ENCODE results near the gene GAPDHS. TPM values are rescaled to one million over a fixed set of nuclear protein-coding genes. Genes with fewer than 3 reads are reported as not detected.

Gene GAPDHS
- total and polyA plus RNA-seq, 4 donors: not detected

GRCh38 chr19:35514282-35514809 is 18.9 kb upstream of the GAPDHS start:
- no peaks in the 10 kb centered on the region for H3K27me3 ChIP-seq (ENCODE audit: control insufficient read depth in 1 of 2, insufficient read depth in 2 of 2, low read length in 1 of 2)

DNA sequence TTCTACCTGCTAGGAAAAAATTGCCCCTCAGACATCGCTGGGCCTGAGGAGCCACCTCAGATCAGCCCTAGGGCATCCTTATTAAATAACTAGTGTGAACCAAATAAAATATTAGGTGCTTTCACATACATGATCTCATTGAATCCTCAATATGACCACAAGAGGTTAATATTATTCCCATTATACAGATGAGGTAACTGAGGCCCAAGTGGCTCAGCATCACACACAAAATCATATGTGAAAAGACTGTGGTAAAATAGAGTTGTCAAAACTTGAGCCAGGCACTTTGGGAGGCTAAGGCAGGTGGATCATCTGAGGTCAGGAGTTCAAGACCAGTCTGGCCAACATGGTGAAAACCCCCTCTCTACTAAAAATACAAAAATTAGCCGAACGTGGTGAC is 16.9 kb upstream of the GAPDHS start:
- Histone ChIP-seq H3K27me3 (ENCODE audit: control insufficient read depth in 1 of 2, insufficient read depth in 2 of 2, low read length in 1 of 2) (no peaks in the 10 kb centered on the region), H3K4me1 (ENCODE audit: control insufficient read depth in 1 of 2, insufficient read depth in 2 of 2, low read length in 2 of 2) (no peaks in the 10 kb centered on the region), H3K4me3 (ENCODE audit: low read length in 2 of 2) (no peak overlapping the region), H3K36me3 (ENCODE audit: control insufficient read depth in 1 of 2, insufficient read depth in 2 of 2, low read length in 1 of 2) (no peaks in the 10 kb centered on the region), H3K9me3 (ENCODE audit: control insufficient read depth, low read length) (no peaks in the 10 kb centered on the region), H3K27ac (ENCODE audit: low read depth in 1 of 2, low read length in 2 of 2) (no peak overlapping the region)
- DNase-seq (no peak), ATAC-seq (ENCODE audit: low FRiP score) (no peak)
- intact Hi-C loops (cut with DNase I): no loop called here
- 87 to 88% methylated on average over 3 of the region's 3 CpGs for WGBS, 2 donors

More at GRCh38 chr19:35514282-35514809, 18.9 kb upstream of the GAPDHS start:
- H3K4me3 ChIP-seq (ENCODE audit: low read length in 2 of 2): no peak overlapping the region
- no peak for DNase-seq
- ATAC-seq (ENCODE audit: low FRiP score): no peak
- H3K9me3 ChIP-seq (ENCODE audit: control insufficient read depth, low read length): no peaks in the 10 kb centered on the region
- H3K36me3 ChIP-seq (ENCODE audit: control insufficient read depth in 1 of 2, insufficient read depth in 2 of 2, low read length in 1 of 2): no peaks in the 10 kb centered on the region
- intact Hi-C loops (cut with DNase I): no loop called here
- WGBS, 2 donors: 12 to 16% methylated on average over 19 to 20 of the region's 20 CpGs
- no peaks in the 10 kb centered on the region for H3K4me1 ChIP-seq (ENCODE audit: control insufficient read depth in 1 of 2, insufficient read depth in 2 of 2, low read length in 2 of 2)
- no peak overlapping the region for H3K27ac ChIP-seq (ENCODE audit: low read depth in 1 of 2, low read length in 2 of 2)

- DNase-seq (no peak), ATAC-seq (ENCODE audit: low FRiP score) (no peak)
- Histone ChIP-seq H3K36me3 (ENCODE audit: control insufficient read depth in 1 of 2, insufficient read depth in 2 of 2, low read length in 1 of 2) (no peaks in the 10 kb centered on the region), H3K27me3 (ENCODE audit: control insufficient read depth in 1 of 2, insufficient read depth in 2 of 2, low read length in 1 of 2) (no peaks in the 10 kb centered on the region), H3K27ac (ENCODE audit: low read depth in 1 of 2, low read length in 2 of 2) (no peak overlapping the region), H3K4me1 (ENCODE audit: control insufficient read depth in 1 of 2, insufficient read depth in 2 of 2, low read length in 2 of 2) (no peaks in the 10 kb centered on the region), H3K4me3 (ENCODE audit: low read length in 2 of 2) (no peak overlapping the region), H3K9me3 (ENCODE audit: control insufficient read depth, low read length) (no peaks in the 10 kb centered on the region)
- WGBS, 2 donors: 93 to 94% methylated on average over 2 of the region's 2 CpGs
- intact Hi-C loops (cut with DNase I): no loop called here
Observed at GRCh38 chr19:35517342-35517741, 15.9 kb upstream of the GAPDHS start.

- H3K4me3 ChIP-seq (ENCODE audit: low read length in 2 of 2): no peak overlapping the region
- H3K27ac ChIP-seq (ENCODE audit: low read depth in 1 of 2, low read length in 2 of 2): no peak overlapping the region
- H3K9me3 ChIP-seq (ENCODE audit: control insufficient read depth, low read length): no peaks in the 10 kb centered on the region
- H3K36me3 ChIP-seq (ENCODE audit: control insufficient read depth in 1 of 2, insufficient read depth in 2 of 2, low read length in 1 of 2): no peaks in the 10 kb centered on the region
- intact Hi-C loops (cut with DNase I): no loop called here
- no peaks in the 10 kb centered on the region for H3K4me1 ChIP-seq (ENCODE audit: control insufficient read depth in 1 of 2, insufficient read depth in 2 of 2, low read length in 2 of 2)
- 17 to 22% methylated on average over 6 of the region's 6 CpGs for WGBS, 2 donors
- DNase-seq: no peak
- no peak for ATAC-seq (ENCODE audit: low FRiP score)
- no peaks in the 10 kb centered on the region for H3K27me3 ChIP-seq (ENCODE audit: control insufficient read depth in 1 of 2, insufficient read depth in 2 of 2, low read length in 1 of 2)
Observed at GRCh38 chr19:35518313-35518712, 14.9 kb upstream of the GAPDHS start.

GRCh38 chr19:35519291-35519690 is 14.0 kb upstream of the GAPDHS start:
- ATAC-seq (ENCODE audit: low FRiP score): no peak
- Histone ChIP-seq H3K36me3 (ENCODE audit: control insufficient read depth in 1 of 2, insufficient read depth in 2 of 2, low read length in 1 of 2) (no peaks in the 10 kb centered on the region), H3K27me3 (ENCODE audit: control insufficient read depth in 1 of 2, insufficient read depth in 2 of 2, low read length in 1 of 2) (no peaks in the 10 kb centered on the region), H3K27ac (ENCODE audit: low read depth in 1 of 2, low read length in 2 of 2) (no peak overlapping the region), H3K9me3 (ENCODE audit: control insufficient read depth, low read length) (no peaks in the 10 kb centered on the region), H3K4me1 (ENCODE audit: control insufficient read depth in 1 of 2, insufficient read depth in 2 of 2, low read length in 2 of 2) (no peaks in the 10 kb centered on the region), H3K4me3 (ENCODE audit: low read length in 2 of 2) (no peak overlapping the region)
- intact Hi-C loops (cut with DNase I): no loop called here
- WGBS, 2 donors: 63 to 64% methylated on average over 7 of the region's 7 CpGs
- DNase-seq: no peak

GRCh38 chr19:35521124-35521743 is 12.0 kb upstream of the GAPDHS start:
- ATAC-seq (ENCODE audit: low FRiP score): no peak
- intact Hi-C loops (cut with DNase I): no loop called here
- Histone ChIP-seq H3K27me3 (ENCODE audit: control insufficient read depth in 1 of 2, insufficient read depth in 2 of 2, low read length in 1 of 2) (no peaks in the 10 kb centered on the region), H3K4me1 (ENCODE audit: control insufficient read depth in 1 of 2, insufficient read depth in 2 of 2, low read length in 2 of 2) (no peaks in the 10 kb centered on the region), H3K4me3 (ENCODE audit: low read length in 2 of 2) (no peak overlapping the region), H3K9me3 (ENCODE audit: control insufficient read depth, low read length) (no peaks in the 10 kb centered on the region), H3K27ac (ENCODE audit: low read depth in 1 of 2, low read length in 2 of 2) (no peak overlapping the region), H3K36me3 (ENCODE audit: control insufficient read depth in 1 of 2, insufficient read depth in 2 of 2, low read length in 1 of 2) (no peaks in the 10 kb centered on the region)
- 52 to 57% methylated on average over 16 of the region's 16 CpGs for WGBS, 2 donors
- no peak for DNase-seq

- H3K27ac ChIP-seq (ENCODE audit: low read depth in 1 of 2, low read length in 2 of 2): no peak overlapping the region
- DNase-seq (no peak), ATAC-seq (ENCODE audit: low FRiP score) (no peak)
- no peaks in the 10 kb centered on the region for H3K27me3 ChIP-seq (ENCODE audit: control insufficient read depth in 1 of 2, insufficient read depth in 2 of 2, low read length in 1 of 2)
- intact Hi-C loops (cut with DNase I): no loop called here
- no peaks in the 10 kb centered on the region for H3K4me1 ChIP-seq (ENCODE audit: control insufficient read depth in 1 of 2, insufficient read depth in 2 of 2, low read length in 2 of 2)
- H3K9me3 ChIP-seq (ENCODE audit: control insufficient read depth, low read length): no peaks in the 10 kb centered on the region
- H3K4me3 ChIP-seq (ENCODE audit: low read length in 2 of 2): no peak overlapping the region
- 80 to 82% methylated on average over 12 of the region's 12 CpGs for WGBS, 2 donors
- H3K36me3 ChIP-seq (ENCODE audit: control insufficient read depth in 1 of 2, insufficient read depth in 2 of 2, low read length in 1 of 2): no peaks in the 10 kb centered on the region
Observed at GRCh38 chr19:35522745-35523327, 10.4 kb upstream of the GAPDHS start.

DNA sequence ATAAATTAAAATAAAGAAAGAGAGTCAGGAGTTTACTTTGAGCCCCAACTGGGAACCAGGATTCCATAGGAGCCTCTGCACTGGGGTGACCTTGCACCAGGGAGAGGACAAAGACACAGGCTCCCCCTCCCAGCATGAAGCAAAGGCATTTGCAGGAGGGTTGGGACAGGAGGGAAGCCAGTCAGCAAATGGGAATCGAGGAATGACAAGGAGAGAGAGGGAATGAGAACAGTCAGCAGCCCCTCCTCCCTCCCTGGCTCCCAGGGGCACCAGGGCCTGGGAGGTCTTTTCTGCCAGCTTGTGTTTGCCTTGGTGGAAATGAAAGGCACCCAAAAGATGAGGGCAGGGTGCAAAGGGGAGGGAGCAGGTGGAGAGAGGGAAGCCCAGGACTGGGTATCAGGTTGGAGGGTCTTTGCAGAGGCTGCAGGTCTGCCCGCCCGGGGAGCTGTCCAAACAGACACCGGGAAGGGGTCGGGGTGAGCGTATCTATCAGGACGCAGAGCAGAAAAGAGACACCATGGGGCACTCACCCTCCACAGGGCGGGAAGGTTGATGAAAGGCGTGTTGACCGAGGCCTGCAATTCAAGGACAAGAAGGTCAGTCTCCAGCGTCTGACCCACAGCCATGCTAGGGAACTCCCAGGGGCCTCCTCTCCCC is 8.9 kb upstream of the GAPDHS start:
- Histone ChIP-seq H3K27ac (ENCODE audit: low read depth in 1 of 2, low read length in 2 of 2) (no peak overlapping the region), H3K4me3 (ENCODE audit: low read length in 2 of 2) (no peak overlapping the region), H3K36me3 (ENCODE audit: control insufficient read depth in 1 of 2, insufficient read depth in 2 of 2, low read length in 1 of 2) (no peaks in the 10 kb centered on the region), H3K4me1 (ENCODE audit: control insufficient read depth in 1 of 2, insufficient read depth in 2 of 2, low read length in 2 of 2) (no peaks in the 10 kb centered on the region), H3K9me3 (ENCODE audit: control insufficient read depth, low read length) (no peaks in the 10 kb centered on the region), H3K27me3 (ENCODE audit: control insufficient read depth in 1 of 2, insufficient read depth in 2 of 2, low read length in 1 of 2) (no peaks in the 10 kb centered on the region)
- DNase-seq: no peak
- ATAC-seq (ENCODE audit: low FRiP score): no peak
- WGBS, 2 donors: 13% methylated on average over 11 of the region's 11 CpGs
- intact Hi-C loops (cut with DNase I): no loop called here

DNA sequence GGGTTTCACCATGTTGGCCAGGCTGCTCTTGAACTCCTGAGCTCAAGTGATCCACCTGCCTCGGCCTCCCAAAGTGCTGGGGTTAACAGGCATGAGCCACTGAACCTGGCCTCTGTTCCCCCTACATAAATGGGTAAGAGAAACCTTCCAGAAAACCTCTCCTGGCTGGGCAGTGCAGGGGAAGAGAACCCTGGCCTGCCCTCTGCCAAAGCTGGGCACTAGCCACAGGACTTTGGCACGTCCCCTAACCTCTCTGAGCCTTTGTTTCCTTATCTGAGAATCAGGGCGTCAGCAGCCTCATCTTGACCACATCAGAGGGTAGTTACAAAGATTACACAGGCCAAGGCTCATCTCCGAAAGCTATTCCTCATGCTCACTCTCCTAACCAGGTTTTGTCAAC is 7.4 kb upstream of the GAPDHS start:
- Histone ChIP-seq H3K27ac (ENCODE audit: low read depth in 1 of 2, low read length in 2 of 2) (no peak overlapping the region), H3K36me3 (ENCODE audit: control insufficient read depth in 1 of 2, insufficient read depth in 2 of 2, low read length in 1 of 2) (no peaks in the 10 kb centered on the region), H3K27me3 (ENCODE audit: control insufficient read depth in 1 of 2, insufficient read depth in 2 of 2, low read length in 1 of 2) (no peaks in the 10 kb centered on the region), H3K9me3 (ENCODE audit: control insufficient read depth, low read length) (no peaks in the 10 kb centered on the region), H3K4me3 (ENCODE audit: low read length in 2 of 2) (no peak overlapping the region), H3K4me1 (ENCODE audit: control insufficient read depth in 1 of 2, insufficient read depth in 2 of 2, low read length in 2 of 2) (no peaks in the 10 kb centered on the region)
- ATAC-seq (ENCODE audit: low FRiP score): no peak
- DNase-seq: no peak
- intact Hi-C loops (cut with DNase I): no loop called here
- 77 to 80% methylated on average over 4 of the region's 4 CpGs for WGBS, 2 donors
